Measurements from ENCODE around the gene FADD. TPM values are rescaled to one million over a fixed set of nuclear protein-coding genes. Genes with fewer than 3 reads are reported as not detected.

FADD gene
- total RNA-seq, 1 donor from 2014 or later = 29.2 TPM

- no peaks in the 10 kb centered on the region for H3K36me3 Mint-ChIP-seq (ENCODE audit: low read depth)
- no peak for TF ChIP-seq CTCF (conservative IDR thresholded peaks at IDR 0.05)
- no peak overlapping the region for H3K4me3 Mint-ChIP-seq
- no peak overlapping the region for H3K27ac Mint-ChIP-seq (ENCODE audit: unreplicated experiment)
- DNase-seq (ENCODE audit: low read depth, low spot score) = no peak
- no peaks in the 10 kb centered on the region for H3K27me3 Mint-ChIP-seq (ENCODE audit: low read depth)
- no peaks in the 10 kb centered on the region for H3K9me3 Mint-ChIP-seq
- H3K4me1 Mint-ChIP-seq = no peaks in the 10 kb centered on the region
Measured at GRCh38 chr11:70233034-70233433, 29.9 kb downstream of the FADD start.

GRCh38 chr11:70233511-70233934 lies 30.4 kb downstream of the FADD start:
- no peak for TF ChIP-seq CTCF (conservative IDR thresholded peaks at IDR 0.05)
- H3K4me3 Mint-ChIP-seq = no peak overlapping the region
- H3K36me3 Mint-ChIP-seq (ENCODE audit: low read depth) = no peaks in the 10 kb centered on the region
- no peak overlapping the region for H3K27ac Mint-ChIP-seq (ENCODE audit: unreplicated experiment)
- DNase-seq (ENCODE audit: low read depth, low spot score) = no peak
- no peaks in the 10 kb centered on the region for H3K27me3 Mint-ChIP-seq (ENCODE audit: low read depth)
- no peaks in the 10 kb centered on the region for H3K4me1 Mint-ChIP-seq
- H3K9me3 Mint-ChIP-seq = no peaks in the 10 kb centered on the region

- no peak overlapping the region for H3K4me3 Mint-ChIP-seq
- H3K27ac Mint-ChIP-seq (ENCODE audit: unreplicated experiment) = no peak overlapping the region
- no peaks in the 10 kb centered on the region for H3K4me1 Mint-ChIP-seq
- no peaks in the 10 kb centered on the region for H3K27me3 Mint-ChIP-seq (ENCODE audit: low read depth)
- no peak for DNase-seq (ENCODE audit: low read depth, low spot score)
- no peaks in the 10 kb centered on the region for H3K36me3 Mint-ChIP-seq (ENCODE audit: low read depth)
- no peaks in the 10 kb centered on the region for H3K9me3 Mint-ChIP-seq
- TF ChIP-seq CTCF (conservative IDR thresholded peaks at IDR 0.05) = no peak
Measured at GRCh38 chr11:70233962-70234361, 30.9 kb downstream of the FADD start.

DNA sequence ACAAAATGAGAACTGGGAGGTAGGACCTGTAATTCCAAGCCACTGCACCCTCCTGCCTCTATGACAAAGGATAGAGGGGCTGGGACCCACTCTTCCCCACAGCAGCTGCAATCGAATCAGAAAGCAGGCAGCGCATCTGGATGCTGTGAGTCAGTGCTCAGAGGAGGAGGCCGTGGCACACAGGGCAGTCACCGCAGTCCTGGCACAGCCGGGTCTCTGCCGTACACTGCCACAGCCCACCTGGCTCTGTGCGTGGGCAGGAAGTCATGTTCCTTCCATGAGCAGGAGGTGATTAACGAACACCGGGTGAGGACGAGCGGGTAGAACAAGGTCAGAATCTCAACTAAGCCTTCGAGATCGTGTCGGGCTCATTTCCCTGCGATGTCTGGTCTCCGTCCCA lies 37.2 kb downstream of the FADD start:
- Mint-ChIP-seq H3K4me3 (no peak overlapping the region), H3K4me1 (no peaks in the 10 kb centered on the region), H3K9me3 (no peaks in the 10 kb centered on the region), H3K27ac (ENCODE audit: unreplicated experiment) (peak overlapping the region; percentile 50), H3K27me3 (ENCODE audit: low read depth) (peaks cover 3% of the 10 kb centered on the region), H3K36me3 (ENCODE audit: low read depth) (no peaks in the 10 kb centered on the region)
- TF ChIP-seq CTCF (conservative IDR thresholded peaks at IDR 0.05) = no peak
- DNase-seq (ENCODE audit: low read depth, low spot score) = no peak

GRCh38 chr11:70241709-70242108 lies 38.6 kb downstream of the FADD start:
- H3K4me3 Mint-ChIP-seq = no peak overlapping the region
- peaks cover 3% of the 10 kb centered on the region for H3K27me3 Mint-ChIP-seq (ENCODE audit: low read depth)
- no peaks in the 10 kb centered on the region for H3K4me1 Mint-ChIP-seq
- TF ChIP-seq CTCF (conservative IDR thresholded peaks at IDR 0.05) = no peak
- H3K36me3 Mint-ChIP-seq (ENCODE audit: low read depth) = no peaks in the 10 kb centered on the region
- H3K9me3 Mint-ChIP-seq = no peaks in the 10 kb centered on the region
- no peak overlapping the region for H3K27ac Mint-ChIP-seq (ENCODE audit: unreplicated experiment)
- no peak for DNase-seq (ENCODE audit: low read depth, low spot score)

GRCh38 chr11:70242885-70243284 lies 39.8 kb downstream of the FADD start:
- Mint-ChIP-seq H3K36me3 (ENCODE audit: low read depth) (no peaks in the 10 kb centered on the region), H3K27ac (ENCODE audit: unreplicated experiment) (no peak overlapping the region), H3K4me1 (no peaks in the 10 kb centered on the region), H3K4me3 (no peak overlapping the region), H3K9me3 (no peaks in the 10 kb centered on the region), H3K27me3 (ENCODE audit: low read depth) (peaks cover 3% of the 10 kb centered on the region)
- no peak for DNase-seq (ENCODE audit: low read depth, low spot score)
- no peak for TF ChIP-seq CTCF (conservative IDR thresholded peaks at IDR 0.05)
